ENCODE data around the gene OTOP1.

DNA sequence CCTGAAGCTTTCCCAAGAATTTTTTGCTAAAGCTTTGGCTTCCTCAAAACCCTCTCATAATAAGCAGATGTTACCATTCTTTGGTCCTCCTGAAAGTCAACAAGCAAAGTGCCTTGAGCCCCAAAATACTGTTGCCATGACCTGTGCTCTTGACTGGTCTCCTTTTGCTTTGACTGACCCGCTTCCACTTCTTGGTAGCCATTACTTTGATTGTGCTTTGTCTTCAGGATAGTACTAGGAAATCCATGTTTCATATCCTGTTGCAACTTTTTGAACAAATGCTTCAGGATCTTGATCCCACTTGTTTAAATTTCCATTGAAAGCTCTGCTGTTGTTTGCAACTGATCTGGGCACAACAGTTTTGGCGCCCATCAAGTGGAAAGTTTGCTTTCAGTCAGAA lies 6.9 kb upstream of the OTOP1 start:
- TF ChIP-seq, protein P1, sequence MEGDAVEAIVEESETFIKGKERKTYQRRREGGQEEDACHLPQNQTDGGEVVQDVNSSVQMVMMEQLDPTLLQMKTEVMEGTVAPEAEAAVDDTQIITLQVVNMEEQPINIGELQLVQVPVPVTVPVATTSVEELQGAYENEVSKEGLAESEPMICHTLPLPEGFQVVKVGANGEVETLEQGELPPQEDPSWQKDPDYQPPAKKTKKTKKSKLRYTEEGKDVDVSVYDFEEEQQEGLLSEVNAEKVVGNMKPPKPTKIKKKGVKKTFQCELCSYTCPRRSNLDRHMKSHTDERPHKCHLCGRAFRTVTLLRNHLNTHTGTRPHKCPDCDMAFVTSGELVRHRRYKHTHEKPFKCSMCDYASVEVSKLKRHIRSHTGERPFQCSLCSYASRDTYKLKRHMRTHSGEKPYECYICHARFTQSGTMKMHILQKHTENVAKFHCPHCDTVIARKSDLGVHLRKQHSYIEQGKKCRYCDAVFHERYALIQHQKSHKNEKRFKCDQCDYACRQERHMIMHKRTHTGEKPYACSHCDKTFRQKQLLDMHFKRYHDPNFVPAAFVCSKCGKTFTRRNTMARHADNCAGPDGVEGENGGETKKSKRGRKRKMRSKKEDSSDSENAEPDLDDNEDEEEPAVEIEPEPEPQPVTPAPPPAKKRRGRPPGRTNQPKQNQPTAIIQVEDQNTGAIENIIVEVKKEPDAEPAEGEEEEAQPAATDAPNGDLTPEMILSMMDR (IDR thresholded peaks at IDR 0.05; ENCODE audit: low read length), result no peak
- no peak for TF ChIP-seq EZH2 (IDR thresholded peaks at IDR 0.05; ENCODE audit: borderline replicate concordance, low read length)

Data from OCI-LY1 (cell line).